GM12878 (cell line): ENCODE data around the gene LINC00237.

ENCODE experiments used
- CTCF ChIP-seq, 3 experiments: IDR thresholded peaks in 2 of 3; conservative IDR thresholded peaks in 1 of 3; 2 replicates each; pipeline ENCODE4 v1.5.1; 2011; ENCODE audit warnings: low read depth in 3 of 3, low read length in 3 of 3, mild to moderate bottlenecking in 3 of 3, control low read depth in 2 of 3, moderate library complexity in 2 of 3, inconsistent platforms in 1 of 3, mixed read lengths in 1 of 3; ENCODE audit not compliant: control insufficient read depth in 2 of 3, insufficient read depth in 1 of 3; ENCODE audit errors: extremely low read depth in 1 of 3
- DPF2 ChIP-seq: fragments of 450-650 bp; IDR thresholded peaks from 2 replicates; pipeline ENCODE4 v1.6.1; 2017; ENCODE audit warnings: mild to moderate bottlenecking
- EGR1 ChIP-seq, 2 experiments: IDR thresholded peaks; 1 replicate in 1 of 2; 2 replicates in 1 of 2; pipeline ENCODE4 v1.6.1; 2011 to 2012; ENCODE audit warnings: low read depth in 2 of 2, low read length in 2 of 2, borderline replicate concordance in 1 of 2, mild to moderate bottlenecking in 1 of 2, moderate library complexity in 1 of 2
- EP300 ChIP-seq, 2 experiments: fragments of 150-350 bp in 1 of 2; IDR thresholded peaks; 2 replicates each; pipeline ENCODE4 v1.6.1; 2011 to 2012; ENCODE audit warnings: low read depth in 2 of 2, low read length in 2 of 2, borderline replicate concordance in 1 of 2, improper control_type of control experiment in 1 of 2, inconsistent platforms in 1 of 2; ENCODE audit not compliant: control insufficient read depth in 1 of 2
- FOXM1 ChIP-seq: IDR thresholded peaks from 2 replicates; pipeline ENCODE4 v1.6.1; 2012; ENCODE audit warnings: low read depth, mild to moderate bottlenecking, inconsistent platforms, low read length, moderate library complexity
- SREBF2 ChIP-seq: IDR thresholded peaks from 2 replicates; pipeline ENCODE4 v1.6.1; 2012; ENCODE audit warnings: mild to moderate bottlenecking, low read length
- TF ChIP-seq, protein P1 (sequence below): fragments of 450-650 bp; IDR thresholded peaks from 2 replicates; pipeline ENCODE4 v1.6.1; 2018; ENCODE audit warnings: mild to moderate bottlenecking, low read depth, moderate library complexity; ENCODE audit not compliant: partially characterized antibody

GRCh38 chr20:21155268-21155667 lies 49.1 kb upstream of the LINC00237 start:
- TF ChIP-seq CTCF (IDR thresholded peaks at IDR 0.05 in 2 of 3, conservative IDR thresholded peaks at IDR 0.05 in 1 of 3; ENCODE audit: control insufficient read depth in 2 of 3, extremely low read depth in 1 of 3, insufficient read depth in 1 of 3, low read depth in 3 of 3, low read length in 3 of 3): no peak
- TF ChIP-seq, protein P1, sequence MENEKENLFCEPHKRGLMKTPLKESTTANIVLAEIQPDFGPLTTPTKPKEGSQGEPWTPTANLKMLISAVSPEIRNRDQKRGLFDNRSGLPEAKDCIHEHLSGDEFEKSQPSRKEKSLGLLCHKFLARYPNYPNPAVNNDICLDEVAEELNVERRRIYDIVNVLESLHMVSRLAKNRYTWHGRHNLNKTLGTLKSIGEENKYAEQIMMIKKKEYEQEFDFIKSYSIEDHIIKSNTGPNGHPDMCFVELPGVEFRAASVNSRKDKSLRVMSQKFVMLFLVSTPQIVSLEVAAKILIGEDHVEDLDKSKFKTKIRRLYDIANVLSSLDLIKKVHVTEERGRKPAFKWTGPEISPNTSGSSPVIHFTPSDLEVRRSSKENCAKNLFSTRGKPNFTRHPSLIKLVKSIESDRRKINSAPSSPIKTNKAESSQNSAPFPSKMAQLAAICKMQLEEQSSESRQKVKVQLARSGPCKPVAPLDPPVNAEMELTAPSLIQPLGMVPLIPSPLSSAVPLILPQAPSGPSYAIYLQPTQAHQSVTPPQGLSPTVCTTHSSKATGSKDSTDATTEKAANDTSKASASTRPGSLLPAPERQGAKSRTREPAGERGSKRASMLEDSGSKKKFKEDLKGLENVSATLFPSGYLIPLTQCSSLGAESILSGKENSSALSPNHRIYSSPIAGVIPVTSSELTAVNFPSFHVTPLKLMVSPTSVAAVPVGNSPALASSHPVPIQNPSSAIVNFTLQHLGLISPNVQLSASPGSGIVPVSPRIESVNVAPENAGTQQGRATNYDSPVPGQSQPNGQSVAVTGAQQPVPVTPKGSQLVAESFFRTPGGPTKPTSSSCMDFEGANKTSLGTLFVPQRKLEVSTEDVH: no peak
- TF ChIP-seq SREBF2: no peak
- TF ChIP-seq DPF2: no peak
- TF ChIP-seq FOXM1: no peak
- TF ChIP-seq EP300 (IDR thresholded peaks at IDR 0.05; ENCODE audit: borderline replicate concordance in 1 of 2, control insufficient read depth in 1 of 2, low read depth in 2 of 2, low read length in 2 of 2): no peak
- no peak for TF ChIP-seq EGR1 (IDR thresholded peaks at IDR 0.05; ENCODE audit: borderline replicate concordance in 1 of 2, low read depth in 2 of 2, low read length in 2 of 2)
